ENCODE measurements around the gene AOAH. TPM values are rescaled to one million over a fixed set of nuclear protein-coding genes. Genes with fewer than 3 reads are reported as not detected.

AOAH gene
- total RNA-seq, 4 donors from 2014 or later: 0.68 to 12.0 (median 4.8) TPM

DNA sequence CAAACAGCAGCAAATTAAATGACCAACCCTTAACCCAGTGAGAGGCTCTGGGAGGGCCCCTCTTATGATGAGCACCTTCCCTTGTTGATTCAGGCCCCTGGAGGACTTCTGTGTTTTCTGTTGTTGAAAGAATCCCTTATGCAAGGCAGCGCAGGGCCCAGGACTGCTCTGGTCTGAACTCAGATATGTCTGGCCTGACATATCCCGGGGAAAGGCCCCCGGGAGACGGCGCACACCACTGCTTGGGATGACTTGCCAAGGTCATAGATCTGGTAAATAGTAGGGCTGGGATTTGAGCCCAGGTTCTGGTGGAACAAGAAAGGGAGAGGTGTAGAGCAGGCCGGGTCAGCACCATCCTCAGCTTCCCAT, 124.0 kb downstream of the AOAH start:
- H3K27ac ChIP-seq: no peak overlapping the region
- TF ChIP-seq, protein P1, sequence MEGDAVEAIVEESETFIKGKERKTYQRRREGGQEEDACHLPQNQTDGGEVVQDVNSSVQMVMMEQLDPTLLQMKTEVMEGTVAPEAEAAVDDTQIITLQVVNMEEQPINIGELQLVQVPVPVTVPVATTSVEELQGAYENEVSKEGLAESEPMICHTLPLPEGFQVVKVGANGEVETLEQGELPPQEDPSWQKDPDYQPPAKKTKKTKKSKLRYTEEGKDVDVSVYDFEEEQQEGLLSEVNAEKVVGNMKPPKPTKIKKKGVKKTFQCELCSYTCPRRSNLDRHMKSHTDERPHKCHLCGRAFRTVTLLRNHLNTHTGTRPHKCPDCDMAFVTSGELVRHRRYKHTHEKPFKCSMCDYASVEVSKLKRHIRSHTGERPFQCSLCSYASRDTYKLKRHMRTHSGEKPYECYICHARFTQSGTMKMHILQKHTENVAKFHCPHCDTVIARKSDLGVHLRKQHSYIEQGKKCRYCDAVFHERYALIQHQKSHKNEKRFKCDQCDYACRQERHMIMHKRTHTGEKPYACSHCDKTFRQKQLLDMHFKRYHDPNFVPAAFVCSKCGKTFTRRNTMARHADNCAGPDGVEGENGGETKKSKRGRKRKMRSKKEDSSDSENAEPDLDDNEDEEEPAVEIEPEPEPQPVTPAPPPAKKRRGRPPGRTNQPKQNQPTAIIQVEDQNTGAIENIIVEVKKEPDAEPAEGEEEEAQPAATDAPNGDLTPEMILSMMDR (IDR thresholded peaks at IDR 0.05): no peak
- TF ChIP-seq POLR2A (IDR thresholded peaks at IDR 0.05): no peak
- WGBS, 2 donors: 78% methylated on average over 1 of the region's 6 CpGs; no CpG with 5 or more reads in 1 of the 2 donors

DNA sequence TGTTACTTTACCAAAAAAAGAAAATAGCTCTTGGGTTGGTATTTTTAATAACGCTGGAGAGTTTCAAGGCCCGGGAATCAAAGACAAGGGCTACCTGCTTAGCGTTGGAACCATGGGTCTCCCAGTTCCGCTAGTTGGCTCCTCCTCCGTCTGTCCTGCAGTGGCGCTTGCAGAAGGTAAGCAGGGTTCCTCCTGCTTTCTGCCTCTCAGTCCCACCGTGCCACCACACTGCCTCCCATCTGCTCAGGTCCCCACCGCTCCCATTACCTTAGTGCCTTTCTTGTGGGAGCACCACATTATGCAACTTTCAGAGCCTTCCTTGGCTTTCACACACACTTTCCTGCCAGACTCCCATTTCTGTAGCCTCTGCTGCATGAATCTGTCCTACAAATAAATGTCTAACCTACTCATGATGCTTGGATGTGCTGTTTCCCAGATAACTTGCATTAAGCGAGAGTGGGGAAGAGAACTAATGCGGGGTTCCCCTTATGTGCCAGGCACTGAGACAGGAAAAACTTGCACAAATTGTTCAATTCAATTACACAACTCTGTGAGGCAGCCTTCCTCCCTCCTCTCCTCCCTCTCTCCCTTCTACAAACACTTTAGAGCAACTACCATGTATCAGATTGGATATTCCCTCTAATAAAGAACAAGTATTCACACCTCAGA, 124.5 kb downstream of the AOAH start:
- TF ChIP-seq, protein P1 (IDR thresholded peaks at IDR 0.05): no peak
- TF ChIP-seq POLR2A (IDR thresholded peaks at IDR 0.05): no peak
- no peak overlapping the region for H3K4me3 ChIP-seq
- DNase-seq: no peak
- peaks cover 0 to 22% (median 0%) of the 10 kb centered on the region in 3 donors for H3K4me1 ChIP-seq
- WGBS, 2 donors: 90 to 93% methylated on average over 10 of the region's 10 CpGs
- intact Hi-C loops (cut with DNase I): no loop called here
- H3K36me3 ChIP-seq: no peaks in the 10 kb centered on the region
- H3K27me3 ChIP-seq: no peaks in the 10 kb centered on the region
- no peaks in the 10 kb centered on the region for H3K9me3 ChIP-seq
- H3K27ac ChIP-seq: no peak overlapping the region

More for the DNA sequence above, 124.0 kb downstream of the AOAH start:
- Histone ChIP-seq H3K4me1 (peaks cover 0 to 28% (median 0%) of the 10 kb centered on the region in 3 donors), H3K4me3 (no peak overlapping the region), H3K9me3 (no peaks in the 10 kb centered on the region), H3K27me3 (no peaks in the 10 kb centered on the region), H3K36me3 (no peaks in the 10 kb centered on the region)
- intact Hi-C loops (cut with DNase I): no loop called here
- DNase-seq: no peak

DNA sequence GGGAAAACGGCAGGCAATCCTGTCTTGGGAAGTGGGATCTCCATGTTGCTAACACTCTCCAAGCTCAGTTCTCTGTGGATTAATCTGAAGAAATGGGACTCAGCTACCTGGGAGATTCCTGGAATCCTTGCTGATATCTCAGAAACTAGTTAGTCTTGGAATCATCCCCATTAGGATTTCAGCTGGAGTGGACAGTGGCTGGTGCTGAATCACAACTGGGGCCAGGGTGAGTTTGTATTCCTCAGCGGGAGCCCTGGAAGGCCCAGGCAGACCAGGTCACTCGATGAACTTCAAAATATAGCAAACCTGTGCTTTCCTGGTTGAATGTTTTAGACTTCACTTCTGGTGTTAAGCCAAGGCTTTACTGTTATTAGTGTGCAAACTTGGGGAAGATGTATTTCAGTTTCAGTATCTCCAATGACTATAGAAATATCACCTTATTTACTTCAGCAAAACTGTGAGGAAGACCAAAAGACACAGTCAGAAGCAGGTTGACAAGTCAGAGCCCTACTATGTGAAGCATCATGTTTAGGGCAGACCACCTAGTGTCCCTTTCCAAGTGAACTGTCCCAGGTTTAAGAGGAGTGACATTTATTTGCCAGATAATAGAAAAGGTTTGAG, 126.1 kb downstream of the AOAH start:
- TF ChIP-seq, protein P1 (IDR thresholded peaks at IDR 0.05): no peak
- no peak for TF ChIP-seq POLR2A (IDR thresholded peaks at IDR 0.05)
- intact Hi-C loops (cut with DNase I): no loop called here
- Histone ChIP-seq H3K9me3 (no peaks in the 10 kb centered on the region), H3K36me3 (no peaks in the 10 kb centered on the region), H3K4me3 (no peak overlapping the region), H3K27me3 (no peaks in the 10 kb centered on the region), H3K4me1 (peaks cover 0 to 22% (median 0%) of the 10 kb centered on the region in 3 donors), H3K27ac (peak overlapping the region in 1 of 4 donors; percentile 13)
- WGBS, 2 donors: 86 to 91% methylated on average over 3 of the region's 3 CpGs
- no peak for DNase-seq

DNA sequence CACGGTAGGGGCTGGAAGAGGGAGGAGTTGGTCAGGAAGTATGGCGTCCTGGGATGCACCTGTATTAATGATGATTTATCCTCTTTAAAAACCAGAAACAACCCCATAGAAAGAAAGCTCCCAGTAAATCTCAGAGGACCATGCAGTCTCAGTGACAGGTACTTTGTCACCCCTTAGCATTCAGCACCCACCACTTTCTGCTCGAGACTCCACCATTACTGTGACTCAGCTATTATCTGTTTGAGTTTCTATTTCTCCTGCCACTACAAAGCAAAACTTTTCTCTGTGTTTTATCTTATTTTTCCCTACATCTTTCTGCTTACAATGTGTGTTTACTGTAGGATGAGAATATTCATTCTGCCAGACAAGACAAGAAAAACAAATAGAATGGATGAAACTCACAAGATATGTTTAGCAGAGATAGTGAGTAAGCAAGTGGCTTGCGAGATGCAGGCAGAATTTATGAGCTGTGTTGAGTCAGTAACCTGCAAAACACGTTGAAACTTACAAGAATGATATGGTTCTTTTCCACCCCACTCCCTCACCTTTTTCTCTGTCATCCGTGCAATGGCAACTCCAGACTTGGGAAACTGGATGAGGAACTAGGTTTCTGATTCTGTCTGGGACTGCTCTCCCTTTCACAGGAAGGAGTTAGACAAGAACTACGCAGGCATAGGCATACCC, 127.1 kb downstream of the AOAH start:
- no peak for TF ChIP-seq POLR2A (IDR thresholded peaks at IDR 0.05)
- TF ChIP-seq, protein P1 (IDR thresholded peaks at IDR 0.05): no peak
- 41 to 45% methylated on average over 7 of the region's 7 CpGs for WGBS, 2 donors
- H3K4me3 ChIP-seq: no peak overlapping the region
- H3K9me3 ChIP-seq: no peaks in the 10 kb centered on the region
- intact Hi-C loops (cut with DNase I): no loop called here
- no peak for DNase-seq
- H3K27me3 ChIP-seq: no peaks in the 10 kb centered on the region
- H3K4me1 ChIP-seq: peaks cover 0 to 22% (median 0%) of the 10 kb centered on the region in 3 donors
- H3K27ac ChIP-seq: no peak overlapping the region
- no peaks in the 10 kb centered on the region for H3K36me3 ChIP-seq

DNA sequence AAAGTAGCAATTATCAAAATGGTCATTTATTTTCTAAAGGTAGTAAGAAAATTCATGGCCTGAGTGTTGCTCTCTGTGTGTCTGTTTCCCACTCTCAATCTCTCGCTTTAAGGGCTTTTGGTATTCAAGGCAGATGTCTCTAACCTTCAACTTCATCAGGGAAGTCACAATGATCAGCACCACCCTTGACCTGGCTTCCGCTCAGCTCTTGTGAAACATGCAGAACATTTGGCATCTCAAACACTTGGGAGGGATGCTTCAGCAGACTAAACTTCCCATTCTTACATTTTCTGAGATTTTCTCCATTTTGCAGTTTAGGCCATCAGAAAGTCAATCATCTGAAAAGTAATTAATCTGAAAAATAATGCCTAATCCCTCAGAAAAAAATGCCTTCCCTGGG, 129.8 kb downstream of the AOAH start:
- no peak for DNase-seq

More for the DNA sequence above, 129.8 kb downstream of the AOAH start:
- no peaks in the 10 kb centered on the region for H3K36me3 ChIP-seq
- no peaks in the 10 kb centered on the region for H3K9me3 ChIP-seq
- H3K27me3 ChIP-seq: no peaks in the 10 kb centered on the region
- H3K4me3 ChIP-seq: no peak overlapping the region
- no peak overlapping the region for H3K27ac ChIP-seq
- WGBS, 2 donors: 88 to 100% methylated on average over 1 to 2 of the region's 2 CpGs
- TF ChIP-seq, protein P1 (IDR thresholded peaks at IDR 0.05): no peak
- no peak for TF ChIP-seq POLR2A (IDR thresholded peaks at IDR 0.05)
- intact Hi-C loops (cut with DNase I): no loop called here
- H3K4me1 ChIP-seq: peaks cover 0 to 10% (median 0%) of the 10 kb centered on the region in 3 donors

All from esophagus squamous epithelium (tissue), 5 donors.